OCI-LY1 (cell line): Measurements from ENCODE around the gene RNF207.

Source experiments
- EZH2 ChIP-seq: fragments of 200-600 bp; sonication (generic), shearing (Covaris generic); IDR thresholded peaks from 2 replicates; pipeline ENCODE4 v1.8.0; 2017; ENCODE audit warnings: borderline replicate concordance, mixed run types, mild to moderate bottlenecking, antibody characterized with exemption, low read length, moderate library complexity, mixed read lengths
- TF ChIP-seq, protein P1 (sequence below): fragments of 200-600 bp; sonication (generic), shearing (Covaris generic); IDR thresholded peaks from 2 replicates; pipeline ENCODE4 v1.5.1; 2017; ENCODE audit warnings: mild to moderate bottlenecking, antibody characterized with exemption, low read length, moderate library complexity, mixed read lengths

DNA sequence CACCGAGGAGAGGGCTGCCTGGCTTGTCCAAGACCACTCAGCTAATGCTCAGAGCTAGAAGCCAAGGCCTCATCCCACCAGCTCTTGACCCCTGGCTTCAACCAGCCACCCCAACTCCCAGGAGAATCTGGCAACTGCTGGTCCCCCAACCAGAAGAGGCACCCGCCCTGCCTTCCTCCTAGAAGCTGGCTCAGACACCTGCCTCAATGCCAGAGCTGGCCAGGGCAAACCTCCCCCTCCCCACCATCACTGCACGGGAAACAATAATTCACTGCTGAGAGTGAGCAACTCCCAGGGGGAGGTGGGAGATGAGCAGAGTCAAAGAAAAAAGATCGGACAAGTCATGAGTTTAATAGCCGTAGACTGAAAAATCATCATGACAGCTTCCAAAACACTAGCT lies 29.1 kb upstream of the RNF207 start:
- TF ChIP-seq, protein P1, sequence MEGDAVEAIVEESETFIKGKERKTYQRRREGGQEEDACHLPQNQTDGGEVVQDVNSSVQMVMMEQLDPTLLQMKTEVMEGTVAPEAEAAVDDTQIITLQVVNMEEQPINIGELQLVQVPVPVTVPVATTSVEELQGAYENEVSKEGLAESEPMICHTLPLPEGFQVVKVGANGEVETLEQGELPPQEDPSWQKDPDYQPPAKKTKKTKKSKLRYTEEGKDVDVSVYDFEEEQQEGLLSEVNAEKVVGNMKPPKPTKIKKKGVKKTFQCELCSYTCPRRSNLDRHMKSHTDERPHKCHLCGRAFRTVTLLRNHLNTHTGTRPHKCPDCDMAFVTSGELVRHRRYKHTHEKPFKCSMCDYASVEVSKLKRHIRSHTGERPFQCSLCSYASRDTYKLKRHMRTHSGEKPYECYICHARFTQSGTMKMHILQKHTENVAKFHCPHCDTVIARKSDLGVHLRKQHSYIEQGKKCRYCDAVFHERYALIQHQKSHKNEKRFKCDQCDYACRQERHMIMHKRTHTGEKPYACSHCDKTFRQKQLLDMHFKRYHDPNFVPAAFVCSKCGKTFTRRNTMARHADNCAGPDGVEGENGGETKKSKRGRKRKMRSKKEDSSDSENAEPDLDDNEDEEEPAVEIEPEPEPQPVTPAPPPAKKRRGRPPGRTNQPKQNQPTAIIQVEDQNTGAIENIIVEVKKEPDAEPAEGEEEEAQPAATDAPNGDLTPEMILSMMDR: no peak
- no peak for TF ChIP-seq EZH2
